ENCODE results near the gene GLA.

DNA sequence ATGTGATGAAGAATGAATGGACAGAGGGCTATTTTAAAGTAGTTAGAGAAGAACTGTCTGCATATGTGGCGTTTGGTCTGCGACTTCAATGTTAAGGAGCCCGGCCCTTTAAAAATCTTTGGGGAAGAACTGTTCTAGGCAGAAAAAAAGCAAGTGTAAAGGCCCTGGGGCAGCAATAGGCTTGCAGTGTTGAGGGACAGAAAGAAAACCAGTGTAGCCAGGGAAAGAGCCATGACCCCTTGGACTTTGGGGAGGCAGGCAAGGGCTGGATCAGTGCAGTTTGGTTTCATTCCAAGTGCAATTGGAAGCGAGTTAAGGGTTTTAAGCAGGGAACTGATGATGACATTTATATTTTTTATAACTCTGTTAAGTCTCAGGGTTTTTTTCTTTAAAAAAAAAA lies 7.9 kb downstream of the GLA start:
- no peak for TF ChIP-seq POLR2A (IDR thresholded peaks at IDR 0.05)
- TF ChIP-seq, protein P1, sequence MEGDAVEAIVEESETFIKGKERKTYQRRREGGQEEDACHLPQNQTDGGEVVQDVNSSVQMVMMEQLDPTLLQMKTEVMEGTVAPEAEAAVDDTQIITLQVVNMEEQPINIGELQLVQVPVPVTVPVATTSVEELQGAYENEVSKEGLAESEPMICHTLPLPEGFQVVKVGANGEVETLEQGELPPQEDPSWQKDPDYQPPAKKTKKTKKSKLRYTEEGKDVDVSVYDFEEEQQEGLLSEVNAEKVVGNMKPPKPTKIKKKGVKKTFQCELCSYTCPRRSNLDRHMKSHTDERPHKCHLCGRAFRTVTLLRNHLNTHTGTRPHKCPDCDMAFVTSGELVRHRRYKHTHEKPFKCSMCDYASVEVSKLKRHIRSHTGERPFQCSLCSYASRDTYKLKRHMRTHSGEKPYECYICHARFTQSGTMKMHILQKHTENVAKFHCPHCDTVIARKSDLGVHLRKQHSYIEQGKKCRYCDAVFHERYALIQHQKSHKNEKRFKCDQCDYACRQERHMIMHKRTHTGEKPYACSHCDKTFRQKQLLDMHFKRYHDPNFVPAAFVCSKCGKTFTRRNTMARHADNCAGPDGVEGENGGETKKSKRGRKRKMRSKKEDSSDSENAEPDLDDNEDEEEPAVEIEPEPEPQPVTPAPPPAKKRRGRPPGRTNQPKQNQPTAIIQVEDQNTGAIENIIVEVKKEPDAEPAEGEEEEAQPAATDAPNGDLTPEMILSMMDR (IDR thresholded peaks at IDR 0.05): no peak

Measured in uterus (tissue), 2 donors.